PFSK-1 (cell line): ENCODE data around the gene LRFN2.

Experiments
- FOXP2 ChIP-seq: optimal IDR thresholded peaks from 2 replicates; pipeline ENCODE3; 2011; ENCODE audit warnings: borderline replicate concordance, control low read depth, inconsistent platforms; ENCODE audit not compliant: insufficient read depth; ENCODE audit errors: extremely low read length, extremely low read depth
- POLR2AphosphoS5 ChIP-seq: IDR thresholded peaks from 2 replicates; pipeline ENCODE4 v1.6.1; 2012; ENCODE audit warnings: low read depth, mild to moderate bottlenecking, control low read depth, low read length, moderate library complexity
- REST ChIP-seq, 2 experiments: IDR thresholded peaks; 2 replicates each; pipeline versions ENCODE4 v1.6.1 to v1.8.0; 2011 to 2012; ENCODE audit warnings: low read depth in 2 of 2, low read length in 2 of 2, control low read depth in 1 of 2, inconsistent platforms in 1 of 2, mild to moderate bottlenecking in 1 of 2, moderate library complexity in 1 of 2; ENCODE audit not compliant: insufficient read depth in 1 of 2
- SIN3A ChIP-seq: IDR thresholded peaks from 2 replicates; pipeline ENCODE4 v1.6.1; 2012; ENCODE audit warnings: mild to moderate bottlenecking, low read length, moderate library complexity, borderline replicate concordance; ENCODE audit not compliant: insufficient read depth
- TAF1 ChIP-seq: IDR thresholded peaks from 2 replicates; pipeline ENCODE4 v1.6.1; 2012; ENCODE audit warnings: low read length, control low read depth, borderline replicate concordance; ENCODE audit not compliant: insufficient read depth

LRFN2 gene

GRCh38 chr6:40378725-40379074 is 208.5 kb downstream of the LRFN2 start:
- TF ChIP-seq FOXP2, result no peak
- no peak for TF ChIP-seq POLR2AphosphoS5
- TF ChIP-seq SIN3A, result no peak
- no peak for TF ChIP-seq TAF1
- no peak for TF ChIP-seq REST (IDR thresholded peaks at IDR 0.05; ENCODE audit: insufficient read depth in 1 of 2, low read depth in 2 of 2, low read length in 2 of 2)

- TF ChIP-seq REST (IDR thresholded peaks at IDR 0.05; ENCODE audit: insufficient read depth in 1 of 2, low read depth in 2 of 2, low read length in 2 of 2), result no peak
- no peak for TF ChIP-seq SIN3A
Measured at GRCh38 chr6:40378071-40378724, 209.0 kb downstream of the LRFN2 start.

- TF ChIP-seq POLR2AphosphoS5, result no peak
- no peak for TF ChIP-seq REST (IDR thresholded peaks at IDR 0.05; ENCODE audit: insufficient read depth in 1 of 2, low read depth in 2 of 2, low read length in 2 of 2)
- TF ChIP-seq FOXP2, result no peak
- TF ChIP-seq TAF1, result no peak
- TF ChIP-seq SIN3A, result no peak
Measured at GRCh38 chr6:40377173-40377806, 209.9 kb downstream of the LRFN2 start.

- TF ChIP-seq SIN3A, result no peak
- TF ChIP-seq FOXP2, result no peak
Measured at GRCh38 chr6:40376113-40376650, 211.0 kb downstream of the LRFN2 start.

- TF ChIP-seq POLR2AphosphoS5, result no peak
- TF ChIP-seq FOXP2, result no peak
Measured at GRCh38 chr6:40373267-40373666, 213.9 kb downstream of the LRFN2 start.

GRCh38 chr6:40371621-40372020 is 215.5 kb downstream of the LRFN2 start:
- TF ChIP-seq REST (IDR thresholded peaks at IDR 0.05; ENCODE audit: insufficient read depth in 1 of 2, low read depth in 2 of 2, low read length in 2 of 2) (no peak), POLR2AphosphoS5 (no peak), TAF1 (no peak), SIN3A (no peak), FOXP2 (no peak)
